IMR-90 (cell line): ENCODE data around the gene GPR141.

Experiments
- CEBPB ChIP-seq: IDR thresholded peaks from 2 replicates; pipeline ENCODE4 v1.6.1; 2012; ENCODE audit warnings: low read depth, low read length, improper control_type of control experiment
- FOS ChIP-seq: fragments of 150-350 bp; IDR thresholded peaks from 2 replicates; pipeline ENCODE4 v1.6.1; 2016; ENCODE audit warnings: low read depth, low read length
- MAZ ChIP-seq: IDR thresholded peaks from 2 replicates; pipeline ENCODE4 v1.6.1; 2012; ENCODE audit warnings: low read depth, mild to moderate bottlenecking, low read length, improper control_type of control experiment, moderate library complexity, borderline replicate concordance
- POLR2A ChIP-seq: IDR thresholded peaks from 2 replicates; pipeline ENCODE4 v1.6.1; 2012; ENCODE audit warnings: mild to moderate bottlenecking, low read depth, low read length
- RAD21 ChIP-seq: IDR thresholded peaks from 2 replicates; pipeline ENCODE4 v1.6.1; 2012; ENCODE audit warnings: low read length, improper control_type of control experiment
- RCOR1 ChIP-seq: IDR thresholded peaks from 2 replicates; pipeline ENCODE4 v1.6.1; 2012; ENCODE audit warnings: mild to moderate bottlenecking, low read length, improper control_type of control experiment; ENCODE audit not compliant: insufficient replicate concordance
- RFX5 ChIP-seq: IDR thresholded peaks from 2 replicates; pipeline ENCODE4 v1.8.0; 2012; ENCODE audit warnings: low read depth, mild to moderate bottlenecking, low read length, moderate library complexity
- TF ChIP-seq, protein P1 (sequence below): conservative IDR thresholded peaks from 2 replicates; pipeline ENCODE4 v1.5.1; 2012; ENCODE audit warnings: mild to moderate bottlenecking, low read depth, low read length, improper control_type of control experiment
- TF ChIP-seq, protein P2 (sequence below): fragments of 150-350 bp; IDR thresholded peaks from 2 replicates; pipeline ENCODE4 v1.6.1; 2017; ENCODE audit warnings: mild to moderate bottlenecking, antibody characterized with exemption, low read length, low read depth

DNA sequence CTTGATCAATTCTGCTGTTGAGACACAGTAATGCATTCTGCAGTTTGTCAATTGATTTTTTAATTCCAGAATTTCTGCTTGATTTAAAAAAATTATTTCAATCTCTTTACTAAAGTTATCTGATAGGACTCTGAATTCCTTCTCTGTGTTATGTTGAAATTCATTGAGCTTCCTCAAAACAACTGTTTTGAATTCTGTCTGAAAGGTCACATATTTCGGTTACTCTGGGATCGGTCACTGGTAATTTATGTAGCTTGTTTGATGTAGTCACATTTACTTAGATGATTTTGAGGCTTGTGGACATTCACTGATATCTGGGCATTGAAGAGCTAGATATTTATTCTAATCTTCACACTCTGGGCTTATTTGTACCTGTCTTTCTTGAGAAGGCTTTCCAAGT is 97.6 kb downstream of the GPR141 start:
- TF ChIP-seq RAD21, result no peak
- TF ChIP-seq, protein P1, sequence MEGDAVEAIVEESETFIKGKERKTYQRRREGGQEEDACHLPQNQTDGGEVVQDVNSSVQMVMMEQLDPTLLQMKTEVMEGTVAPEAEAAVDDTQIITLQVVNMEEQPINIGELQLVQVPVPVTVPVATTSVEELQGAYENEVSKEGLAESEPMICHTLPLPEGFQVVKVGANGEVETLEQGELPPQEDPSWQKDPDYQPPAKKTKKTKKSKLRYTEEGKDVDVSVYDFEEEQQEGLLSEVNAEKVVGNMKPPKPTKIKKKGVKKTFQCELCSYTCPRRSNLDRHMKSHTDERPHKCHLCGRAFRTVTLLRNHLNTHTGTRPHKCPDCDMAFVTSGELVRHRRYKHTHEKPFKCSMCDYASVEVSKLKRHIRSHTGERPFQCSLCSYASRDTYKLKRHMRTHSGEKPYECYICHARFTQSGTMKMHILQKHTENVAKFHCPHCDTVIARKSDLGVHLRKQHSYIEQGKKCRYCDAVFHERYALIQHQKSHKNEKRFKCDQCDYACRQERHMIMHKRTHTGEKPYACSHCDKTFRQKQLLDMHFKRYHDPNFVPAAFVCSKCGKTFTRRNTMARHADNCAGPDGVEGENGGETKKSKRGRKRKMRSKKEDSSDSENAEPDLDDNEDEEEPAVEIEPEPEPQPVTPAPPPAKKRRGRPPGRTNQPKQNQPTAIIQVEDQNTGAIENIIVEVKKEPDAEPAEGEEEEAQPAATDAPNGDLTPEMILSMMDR, result no peak
- no peak for TF ChIP-seq RCOR1
- TF ChIP-seq, protein P2, sequence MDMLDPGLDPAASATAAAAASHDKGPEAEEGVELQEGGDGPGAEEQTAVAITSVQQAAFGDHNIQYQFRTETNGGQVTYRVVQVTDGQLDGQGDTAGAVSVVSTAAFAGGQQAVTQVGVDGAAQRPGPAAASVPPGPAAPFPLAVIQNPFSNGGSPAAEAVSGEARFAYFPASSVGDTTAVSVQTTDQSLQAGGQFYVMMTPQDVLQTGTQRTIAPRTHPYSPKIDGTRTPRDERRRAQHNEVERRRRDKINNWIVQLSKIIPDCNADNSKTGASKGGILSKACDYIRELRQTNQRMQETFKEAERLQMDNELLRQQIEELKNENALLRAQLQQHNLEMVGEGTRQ, result no peak
- TF ChIP-seq FOS, result no peak
- no peak for TF ChIP-seq RFX5
- TF ChIP-seq POLR2A, result no peak
- no peak for TF ChIP-seq MAZ
- no peak for TF ChIP-seq CEBPB
